Astrocyte (in vitro differentiated cells and primary cell): Measurements from ENCODE around the gene ITIH2.

Experiments
- CTCF ChIP-seq: IDR thresholded peaks from 2 replicates; pipeline ENCODE4 v1.5.1; 2011; ENCODE audit warnings: low read depth, mild to moderate bottlenecking, inconsistent platforms, low read length, moderate library complexity; ENCODE audit not compliant: insufficient read depth
- EZH2 ChIP-seq: IDR thresholded peaks from 2 replicates; pipeline ENCODE4 v1.6.1; 2012; ENCODE audit warnings: mild to moderate bottlenecking, low read length, inconsistent platforms; ENCODE audit not compliant: insufficient read depth

GRCh38 chr10:7750222-7750621 lies 47.1 kb downstream of the ITIH2 start:
- TF ChIP-seq CTCF (no peak), EZH2 (no peak)
